GM12872 (cell line): ENCODE results near the gene LRRC8A.

Experiments
- CTCF ChIP-seq: IDR thresholded peaks from 3 replicates; pipeline ENCODE4 v1.5.1; 2011; ENCODE audit warnings: low read depth, mild to moderate bottlenecking, low read length, moderate library complexity; ENCODE audit not compliant: insufficient read depth

LRRC8A gene

GRCh38 chr9:128917151-128917849 is 35.4 kb downstream of the LRRC8A start:
- no peak for TF ChIP-seq CTCF

DNA sequence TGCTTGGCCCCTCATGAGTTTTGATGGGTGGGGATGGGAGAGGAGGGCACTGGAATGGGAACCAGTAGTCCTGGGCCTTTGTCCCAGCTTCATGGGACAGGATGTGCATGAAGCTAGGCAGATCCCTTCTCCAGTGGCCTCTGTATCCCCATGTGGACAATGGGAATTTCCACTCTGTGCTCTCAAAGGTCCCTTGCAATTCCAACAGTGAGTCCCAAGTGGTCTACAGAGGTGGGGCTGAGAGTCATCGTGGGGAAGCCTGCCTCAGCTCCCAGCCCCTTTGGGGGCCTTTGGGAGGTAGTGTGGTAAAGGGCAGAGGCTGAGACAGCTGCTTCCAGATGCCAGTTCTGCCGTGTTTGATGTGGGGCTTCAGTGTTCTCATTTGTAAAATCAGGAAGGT is 37.0 kb downstream of the LRRC8A start:
- no peak for TF ChIP-seq CTCF

DNA sequence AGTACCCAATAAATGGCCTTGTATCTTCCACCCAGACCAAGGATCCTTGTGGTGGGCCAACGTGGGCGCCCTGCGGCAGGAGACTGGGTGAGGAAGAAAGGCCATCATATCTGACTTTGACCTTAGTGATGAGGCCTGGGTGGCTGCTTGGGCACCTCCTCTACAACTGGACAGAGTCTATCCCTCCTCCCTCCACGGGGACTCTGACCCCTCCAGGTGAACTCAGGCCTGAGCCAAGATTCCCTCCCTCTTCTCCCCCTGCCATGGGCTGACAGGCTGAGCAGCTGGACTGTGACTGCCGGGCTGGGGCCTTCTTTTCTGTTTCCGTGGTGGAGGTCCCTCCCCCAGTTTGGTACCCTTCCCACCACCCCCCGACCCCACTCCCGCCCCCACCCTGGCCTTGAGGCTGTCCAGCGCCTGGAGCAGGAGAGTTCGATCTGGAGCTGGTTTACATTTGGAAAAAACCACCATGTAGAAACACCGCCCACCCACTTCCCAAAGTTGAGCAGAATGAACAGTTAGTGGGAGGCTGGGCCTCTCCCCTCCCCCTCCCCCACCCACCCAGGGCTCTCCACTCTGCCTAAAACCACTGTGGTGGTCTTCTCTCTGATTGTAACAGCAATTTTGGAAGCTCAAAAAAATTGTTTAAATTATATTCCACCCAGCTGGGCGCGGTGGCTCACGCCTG is 37.6 kb downstream of the LRRC8A start:
- no peak for TF ChIP-seq CTCF

GRCh38 chr9:128920381-128921058 is 38.6 kb downstream of the LRRC8A start, which contains the start of gene PHYHD1:
Gene PHYHD1 (plus strand): TSS chr9:128920982. CDS start chr9:128922324, 1,342 bp downstream.
- TF ChIP-seq CTCF = no peak

GRCh38 chr9:128921881-128922763 is 40.2 kb downstream of the LRRC8A start:
- no peak for TF ChIP-seq CTCF

DNA sequence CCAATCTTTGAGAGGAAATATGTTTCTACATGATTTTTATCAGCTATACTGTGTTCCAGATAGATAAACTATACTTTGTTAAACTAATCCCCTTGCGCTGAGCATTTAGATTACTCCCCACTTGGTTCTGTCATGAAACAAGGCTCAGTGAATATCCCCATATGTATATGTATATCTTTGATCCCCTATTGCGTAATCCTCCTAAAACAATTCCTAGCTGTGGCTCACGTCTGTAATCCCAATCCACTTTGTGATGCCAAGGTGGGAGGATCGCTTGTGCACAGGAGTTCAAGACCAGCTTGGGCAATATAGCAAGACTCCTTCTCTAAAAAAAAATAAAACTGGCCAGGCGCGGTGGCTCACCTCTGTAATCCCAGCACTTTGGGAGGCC is 41.6 kb downstream of the LRRC8A start:
- TF ChIP-seq CTCF = no peak
